ENCODE results near the gene MAGEB6.
"Not testable (repeated sequence)": the region's sequence is repeated elsewhere in the genome, so short reads cannot be mapped to it uniquely, and the experiment has no call there.

The MAGEB6 gene, protein sequence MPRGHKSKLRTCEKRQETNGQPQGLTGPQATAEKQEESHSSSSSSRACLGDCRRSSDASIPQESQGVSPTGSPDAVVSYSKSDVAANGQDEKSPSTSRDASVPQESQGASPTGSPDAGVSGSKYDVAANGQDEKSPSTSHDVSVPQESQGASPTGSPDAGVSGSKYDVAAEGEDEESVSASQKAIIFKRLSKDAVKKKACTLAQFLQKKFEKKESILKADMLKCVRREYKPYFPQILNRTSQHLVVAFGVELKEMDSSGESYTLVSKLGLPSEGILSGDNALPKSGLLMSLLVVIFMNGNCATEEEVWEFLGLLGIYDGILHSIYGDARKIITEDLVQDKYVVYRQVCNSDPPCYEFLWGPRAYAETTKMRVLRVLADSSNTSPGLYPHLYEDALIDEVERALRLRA

GRCh38 chrX:26192204-26192603, at the start of gene MAGEB6:
TSS of gene MAGEB6 (plus strand) at chrX:26192440. CDS start at chrX:26193847, 1,407 bp downstream.
- DNase-seq = no peak

DNA sequence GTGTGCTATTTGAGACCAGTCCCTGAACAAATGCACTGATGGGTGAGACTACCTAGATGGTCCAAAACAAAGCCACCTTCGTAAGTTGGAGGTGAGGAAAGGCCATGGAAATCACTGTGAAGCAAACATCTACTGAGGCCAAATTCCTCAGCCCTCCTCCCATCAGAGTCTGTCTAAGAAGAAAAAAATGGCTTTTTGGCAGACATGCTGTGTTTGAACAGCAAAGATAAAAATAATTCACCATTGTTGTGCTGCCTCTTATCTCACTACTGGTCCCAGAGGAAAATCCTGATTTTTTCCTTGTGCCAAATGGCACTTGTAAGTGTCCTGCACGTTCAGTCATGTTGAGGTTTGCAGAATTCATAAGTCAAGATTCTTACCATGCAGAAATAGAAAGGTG, 46.2 kb upstream of the MAGEB6 start:
- DNase-seq = no peak

- no peak for DNase-seq
Observed at GRCh38 chrX:26160301-26160700, 31.9 kb upstream of the MAGEB6 start, which contains the start of gene MAGEB6B. TSS of gene MAGEB6B (plus strand) at chrX:26160601. CDS start at chrX:26160601, 0 bp downstream.

GRCh38 chrX:26203561-26203960, 11.3 kb downstream of the MAGEB6 start:
- DNase-seq = no peak

- not testable (repeated sequence) for DNase-seq
Observed at GRCh38 chrX:26204717-26205116, 12.5 kb downstream of the MAGEB6 start.

DNA sequence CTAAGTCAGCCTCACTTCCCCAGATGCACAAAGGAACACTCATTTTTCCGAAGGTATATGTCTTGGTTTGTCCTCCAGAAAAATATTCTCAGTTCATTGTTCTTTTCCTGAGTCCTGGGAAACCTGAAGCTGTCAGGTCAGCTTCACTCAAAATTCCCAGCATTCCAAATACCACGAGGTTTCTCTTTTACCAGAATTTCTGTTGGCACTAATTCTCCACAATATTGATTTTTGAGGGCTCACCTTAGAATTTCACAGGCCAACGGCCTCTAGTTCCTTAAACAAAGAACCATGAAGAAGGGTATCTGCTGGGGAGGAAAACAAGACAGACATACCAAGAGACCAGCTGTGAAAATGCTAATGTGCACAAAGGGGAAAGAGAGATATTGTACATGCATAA, 15.8 kb downstream of the MAGEB6 start:
- no peak for DNase-seq

DNA sequence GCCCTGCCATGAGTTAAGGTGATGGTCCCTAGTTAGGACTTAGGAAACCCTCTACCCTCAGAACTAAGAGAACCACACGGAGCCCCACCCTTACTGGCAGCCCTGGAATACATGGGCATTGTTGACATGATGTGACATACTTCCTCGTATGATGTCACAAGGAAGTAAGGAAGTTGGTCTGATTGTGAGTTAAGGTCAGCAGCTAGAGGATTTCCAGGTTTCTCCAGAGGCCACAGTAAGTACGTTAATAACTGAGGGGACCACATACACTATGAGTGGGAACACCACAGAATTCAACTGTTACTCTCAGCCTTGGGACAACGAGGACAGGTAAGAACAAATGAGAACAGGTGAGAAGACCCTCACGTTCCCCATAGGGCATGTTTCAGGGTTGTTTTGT, 23.6 kb downstream of the MAGEB6 start, which contains the start of gene MAGEB5:
Gene MAGEB5, plus strand, starts transcription at position 301 of the 400 bp plus-strand sequence. CDS start 1,133 bp downstream, outside the sequence.
- no peak for DNase-seq

- DNase-seq = no peak
Observed at GRCh38 chrX:26219351-26219750, 27.1 kb downstream of the MAGEB6 start.

DNA sequence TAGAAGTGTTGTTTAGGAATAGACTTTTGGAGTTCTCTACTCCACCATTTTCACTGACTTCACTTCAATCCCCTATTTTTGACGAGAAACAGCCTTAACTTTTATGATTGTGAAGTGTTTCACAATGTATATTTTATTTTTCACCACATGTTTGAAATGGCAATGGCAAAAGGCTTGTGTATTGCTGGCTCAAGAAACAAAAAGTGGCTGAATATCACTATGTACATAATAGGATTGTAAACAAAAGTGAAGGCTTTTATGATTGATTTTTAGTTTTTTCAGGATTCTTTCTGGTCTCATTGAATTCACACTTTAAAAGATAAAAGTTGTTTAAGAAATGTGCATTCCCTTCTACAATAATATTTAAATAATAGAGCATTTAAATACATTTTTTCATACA, 41.9 kb downstream of the MAGEB6 start:
- DNase-seq = no peak

All from activated CD4-positive, alpha-beta T cell treated with anti-CD3 and anti-CD28 coated beads for 48 hours (primary cell).